Stimulated activated CD4-positive, alpha-beta T cell treated with anti-CD3 and anti-CD28 coated beads, Interleukin-12 subunit alpha, Interleukin-12 subunit beta, amount 100 ng/mL, for 24 hours (primary cell): ENCODE data around the gene SLC15A4.
"Not testable (repeated sequence)": the region's sequence is repeated elsewhere in the genome, so short reads cannot be mapped to it uniquely, and the experiment has no call there.

ENCODE experiments used
- DNase-seq, 2 experiments: peaks; one replicate each; pipeline ENCODE4 v3.0.0-alpha.2; 2020; ENCODE audit warnings: low read depth in 2 of 2

SLC15A4 gene

DNA sequence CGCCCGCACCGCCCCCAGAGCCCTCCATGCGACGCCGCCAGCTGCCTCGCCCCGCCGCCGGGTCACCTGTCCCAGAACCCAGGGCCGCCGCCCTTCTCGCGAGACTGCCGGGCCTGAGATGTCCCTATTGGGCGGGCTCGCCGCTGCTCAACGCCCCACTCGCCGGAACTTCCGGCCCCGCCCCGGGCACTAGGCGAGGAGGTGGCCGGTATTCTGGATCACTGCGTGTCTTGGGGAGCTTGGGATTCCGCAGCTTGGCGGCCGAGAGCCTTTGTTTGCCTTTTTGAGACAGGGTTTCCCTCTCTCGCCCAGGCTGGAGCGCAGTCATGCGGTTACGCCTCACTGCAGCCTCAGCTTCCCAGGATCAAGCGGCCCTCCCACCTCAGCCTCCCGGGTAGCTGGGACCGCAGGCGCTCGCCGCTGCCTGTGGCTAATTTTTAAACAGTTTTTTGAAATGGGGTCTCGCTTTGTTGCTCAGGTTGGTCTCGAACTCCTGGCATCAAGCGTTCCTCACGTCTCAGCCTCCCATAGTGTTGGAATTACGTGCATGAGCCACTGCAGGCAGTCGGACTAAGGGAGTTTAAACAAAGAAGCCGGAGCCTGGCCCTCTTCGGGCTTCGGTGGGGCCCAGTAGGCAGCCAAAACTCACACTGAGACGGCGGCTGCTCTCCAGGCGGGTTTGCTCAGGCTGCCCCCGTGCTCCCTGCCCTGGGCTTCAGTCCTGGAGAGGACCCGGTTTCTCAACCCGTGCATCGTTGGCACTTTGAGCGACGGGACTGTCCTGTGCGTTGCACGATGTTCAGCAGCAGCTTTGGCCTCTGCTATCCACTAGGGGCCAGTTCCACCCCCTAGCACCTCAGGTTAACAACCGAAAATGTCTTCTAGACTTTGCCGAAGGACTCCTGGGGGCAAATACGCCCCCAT, at the start of gene SLC15A4:
Gene SLC15A4 (minus strand): TSS at position 43 of the 924 bp plus-strand sequence. CDS start 15 bp downstream, at position 28.
- peak; percentile 88 to 91 for DNase-seq

DNA sequence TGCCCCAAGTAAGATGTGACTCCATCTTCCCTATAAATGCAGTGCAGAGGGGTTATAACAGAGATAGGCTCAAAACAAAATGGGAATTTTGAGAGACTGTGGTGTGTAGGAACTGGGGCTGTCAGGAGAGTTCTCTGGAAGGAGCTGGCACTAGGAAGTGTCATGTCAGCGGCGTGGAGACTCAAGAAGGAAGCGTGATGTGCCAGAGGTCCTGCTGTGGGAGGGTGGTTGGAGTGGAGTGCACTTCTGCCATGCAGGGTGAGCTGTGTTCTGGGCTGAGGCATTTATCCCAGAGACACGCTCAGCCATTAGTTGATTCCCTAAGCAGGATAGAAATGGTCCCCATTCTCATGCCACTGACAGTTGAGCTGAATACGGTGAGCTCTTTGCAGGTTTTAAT, 48.5 kb upstream of the SLC15A4 start:
- no peak for DNase-seq

DNA sequence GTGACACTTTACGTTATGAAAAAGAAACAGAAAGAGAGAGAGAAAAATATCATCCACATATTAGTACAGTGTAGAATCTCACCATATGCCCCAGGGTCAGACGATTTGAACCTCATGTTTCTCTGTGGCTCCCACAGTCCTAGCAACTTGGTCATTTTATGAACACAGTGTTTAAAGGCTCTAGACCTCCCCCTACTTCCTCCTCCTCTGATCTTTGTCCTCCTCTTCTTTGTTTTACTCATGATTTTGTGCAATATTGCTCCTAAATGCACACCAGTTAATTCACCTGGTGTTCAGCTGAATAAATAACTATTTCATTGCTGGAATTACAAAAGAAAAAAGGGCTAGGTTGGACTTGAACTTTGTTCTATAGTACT, 47.7 kb upstream of the SLC15A4 start:
- DNase-seq = no peak

DNA sequence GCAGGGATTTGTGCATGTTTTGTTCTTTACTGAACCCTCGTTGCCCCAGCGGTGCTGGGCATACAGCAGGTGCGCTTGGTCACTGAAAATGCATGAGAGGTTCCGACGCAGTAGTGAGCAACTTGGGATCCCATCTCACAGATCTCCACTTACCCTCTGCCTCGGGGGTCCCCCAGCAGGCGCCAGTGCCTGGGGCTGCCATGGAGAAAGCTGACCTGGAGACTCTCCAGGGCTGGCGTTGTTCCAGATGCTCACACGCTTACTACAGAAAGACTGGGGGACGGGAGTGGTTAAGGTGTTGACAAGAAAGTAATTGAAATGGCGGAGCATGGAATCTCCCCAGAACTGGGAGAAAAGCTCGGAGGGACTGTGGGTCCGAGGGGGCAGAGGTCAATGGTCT, 43.7 kb upstream of the SLC15A4 start:
- no peak for DNase-seq

DNA sequence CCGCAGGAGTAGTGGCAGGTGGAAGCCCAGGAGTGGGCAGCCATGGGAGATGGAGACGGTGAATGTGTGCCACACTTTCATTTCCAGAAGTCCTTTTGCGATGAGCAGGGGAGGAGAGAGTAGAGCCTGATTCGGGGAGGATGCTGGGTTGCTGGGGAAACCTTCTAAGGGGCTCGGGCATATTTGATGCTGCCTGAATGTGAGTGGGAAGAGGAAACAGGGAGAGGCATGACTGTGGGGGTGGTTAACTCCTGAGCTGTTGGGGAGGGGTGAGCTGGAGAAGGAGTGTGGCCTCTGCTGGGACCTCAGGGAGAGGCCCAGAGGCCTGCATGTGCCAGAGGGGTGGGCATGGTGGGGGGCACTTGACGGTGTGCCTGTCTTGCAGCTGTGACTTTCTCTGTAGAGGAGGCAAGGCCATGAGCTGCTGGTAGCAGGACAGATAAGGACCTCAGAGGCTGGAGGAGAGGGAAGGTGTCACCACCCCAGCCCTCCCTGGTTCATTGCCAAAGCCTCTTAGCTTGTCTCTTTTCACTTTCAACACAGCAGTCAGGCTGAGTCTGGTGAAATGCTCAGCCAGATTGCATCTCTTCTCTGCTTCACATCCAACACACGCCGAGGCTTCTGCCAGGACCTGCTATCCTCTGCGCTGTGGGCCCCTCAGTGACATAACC, 40.9 kb upstream of the SLC15A4 start:
- no peak for DNase-seq

DNA sequence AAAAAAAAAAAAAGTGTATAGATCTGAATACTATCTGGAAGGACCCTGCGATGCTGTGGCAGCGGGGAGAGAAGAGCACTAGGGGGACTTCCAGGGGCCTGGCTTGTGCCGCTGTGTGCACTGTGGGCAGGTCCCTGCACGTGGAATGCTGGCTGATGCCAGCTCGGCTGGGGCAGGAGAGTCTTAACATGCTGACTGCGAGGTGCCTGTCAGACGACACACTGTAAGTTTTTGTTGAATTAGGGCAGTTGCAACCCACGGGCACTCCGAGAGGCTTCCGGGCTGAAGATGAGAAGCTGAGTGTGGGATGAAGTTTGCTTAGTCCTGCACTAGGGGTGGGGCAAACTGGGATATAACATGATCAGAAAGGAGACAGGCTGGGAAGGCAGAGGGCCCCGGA, 40.2 kb upstream of the SLC15A4 start:
- DNase-seq = no peak

DNA sequence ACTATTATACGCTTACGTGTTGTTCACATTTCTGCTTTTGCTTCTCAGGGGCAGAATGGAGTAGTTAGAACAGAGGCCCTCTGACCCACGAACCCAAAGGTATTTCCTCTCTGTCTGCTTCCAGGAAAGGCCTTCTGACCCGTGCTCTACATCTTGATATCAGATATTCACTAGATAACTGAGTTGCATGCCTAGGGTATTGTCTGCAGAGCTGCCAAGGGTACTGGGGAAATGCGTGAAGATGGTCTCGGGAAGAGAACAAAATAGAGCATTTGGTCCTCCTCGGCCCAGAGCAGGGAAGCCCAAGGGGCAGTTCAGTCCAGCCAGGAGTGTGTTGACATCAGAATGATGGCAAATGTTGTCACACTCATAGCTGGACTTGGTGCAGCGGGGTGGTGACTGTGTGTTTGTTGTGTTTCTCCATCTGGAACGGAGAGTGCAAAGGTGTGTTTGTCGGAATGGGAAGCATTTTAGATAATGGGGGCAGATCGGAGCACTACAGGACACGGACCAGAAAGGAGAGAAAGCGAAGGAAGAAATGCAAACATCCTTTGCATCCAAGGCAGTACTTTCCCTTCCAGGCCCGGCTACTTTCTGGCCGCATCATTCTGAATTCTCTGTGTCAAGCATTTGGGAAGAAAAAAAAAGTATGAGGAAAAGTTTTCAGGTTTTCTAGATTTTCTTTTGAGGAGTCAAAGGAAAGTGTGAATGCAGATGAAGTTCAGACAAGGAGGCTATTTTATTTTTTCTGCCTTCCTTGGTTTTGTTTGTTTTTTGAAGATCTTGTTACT, 37.7 kb upstream of the SLC15A4 start:
- DNase-seq = no peak

DNA sequence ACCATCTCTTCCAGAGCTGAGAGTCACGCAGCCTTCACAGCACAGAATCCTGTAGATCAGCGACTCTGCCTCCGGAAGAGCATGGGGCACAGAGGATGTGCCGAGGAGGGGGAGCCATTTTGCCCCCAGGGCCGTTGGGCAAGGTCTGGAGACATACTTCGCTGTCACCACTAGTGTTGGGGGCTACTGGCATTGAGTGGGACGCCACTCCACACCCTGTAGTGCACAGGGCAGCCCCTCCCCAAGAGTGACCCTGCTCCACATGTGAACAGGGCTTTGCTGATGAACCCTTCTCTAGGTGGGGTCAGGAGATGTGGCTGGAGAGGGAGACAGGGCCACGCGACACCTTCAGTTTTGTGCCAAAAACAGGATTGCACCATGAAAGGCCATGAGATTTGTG, 35.6 kb upstream of the SLC15A4 start:
- DNase-seq = no peak

DNA sequence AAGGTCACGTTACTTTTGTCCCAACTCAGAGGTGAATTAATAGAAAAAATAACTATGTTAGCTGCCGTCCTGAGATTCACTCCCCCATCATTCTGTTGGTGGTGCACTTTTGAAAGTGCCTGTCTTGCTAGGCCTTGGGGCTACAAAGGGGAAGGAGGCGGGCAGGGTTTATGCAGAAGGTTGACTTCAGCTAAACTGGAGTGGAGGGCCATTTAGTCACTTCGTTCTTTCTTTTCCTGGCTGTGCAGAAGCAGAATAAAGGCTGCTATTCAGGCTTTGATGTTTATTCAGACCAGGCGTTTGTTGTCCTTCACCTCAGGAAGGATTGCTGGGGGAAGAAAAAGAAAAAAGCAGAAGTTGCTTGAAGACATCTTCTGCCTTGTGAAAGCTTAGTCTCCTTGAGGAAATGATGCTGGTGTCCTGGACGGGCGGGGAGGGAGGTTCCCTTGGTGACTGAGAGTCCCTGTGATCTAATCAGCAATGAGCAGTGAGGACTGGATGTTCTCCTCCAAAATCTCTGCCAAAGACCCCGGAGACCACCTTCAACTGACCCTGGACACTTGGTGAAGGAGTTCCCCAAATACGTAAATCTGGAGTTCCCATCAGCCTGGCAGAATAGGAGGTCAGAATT, 33.5 kb upstream of the SLC15A4 start:
- no peak for DNase-seq

DNA sequence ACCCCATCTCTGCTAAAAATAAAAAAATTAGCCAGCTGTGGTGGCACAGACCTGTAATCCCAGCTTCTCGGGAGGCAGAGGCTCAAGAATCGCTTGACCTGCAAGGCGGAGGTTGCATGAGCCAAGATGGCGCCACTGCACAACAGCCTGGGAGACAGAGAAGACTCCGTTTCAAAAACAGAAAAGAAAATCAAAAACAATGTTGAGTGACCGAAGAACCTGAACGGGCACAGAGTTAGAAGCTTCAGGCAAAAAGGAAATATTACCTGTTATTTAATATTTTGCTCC, 33.0 kb upstream of the SLC15A4 start:
- DNase-seq = no peak

DNA sequence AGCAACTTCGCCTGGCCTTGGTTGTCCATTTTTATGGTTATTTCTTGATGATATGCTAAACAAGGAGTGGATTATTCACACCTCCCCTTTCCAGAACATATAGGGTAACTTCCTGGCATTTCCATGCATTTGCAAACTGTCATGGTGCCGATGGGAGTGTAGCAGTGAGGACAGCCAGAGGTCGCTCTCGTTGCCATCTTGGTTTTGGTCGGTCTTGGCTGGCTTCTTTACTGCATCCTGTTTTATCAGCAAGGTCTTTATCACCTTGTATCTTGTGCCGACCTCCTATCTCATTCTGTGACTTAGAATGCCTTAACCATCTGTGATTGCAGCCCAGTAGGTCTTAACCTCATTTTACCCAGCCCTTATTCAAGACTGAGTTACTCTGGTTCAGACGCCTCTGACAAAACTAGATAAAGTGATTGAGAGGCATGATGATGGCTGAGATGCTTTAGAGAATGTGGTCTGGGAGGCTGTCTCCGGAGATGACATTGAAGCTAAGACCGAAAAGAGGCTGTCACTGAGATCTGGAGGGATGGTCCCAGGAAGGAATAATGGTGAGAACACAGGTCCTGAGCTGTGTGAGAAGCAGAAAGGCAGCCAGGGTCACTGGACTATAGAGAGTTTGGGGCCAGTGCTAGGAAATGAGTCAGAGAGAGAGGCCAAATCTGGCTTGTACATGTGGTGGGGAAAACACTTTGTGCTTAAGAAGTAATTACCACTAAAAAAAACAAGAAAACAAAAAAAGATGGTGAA, 32.5 kb upstream of the SLC15A4 start:
- DNase-seq = no peak

DNA sequence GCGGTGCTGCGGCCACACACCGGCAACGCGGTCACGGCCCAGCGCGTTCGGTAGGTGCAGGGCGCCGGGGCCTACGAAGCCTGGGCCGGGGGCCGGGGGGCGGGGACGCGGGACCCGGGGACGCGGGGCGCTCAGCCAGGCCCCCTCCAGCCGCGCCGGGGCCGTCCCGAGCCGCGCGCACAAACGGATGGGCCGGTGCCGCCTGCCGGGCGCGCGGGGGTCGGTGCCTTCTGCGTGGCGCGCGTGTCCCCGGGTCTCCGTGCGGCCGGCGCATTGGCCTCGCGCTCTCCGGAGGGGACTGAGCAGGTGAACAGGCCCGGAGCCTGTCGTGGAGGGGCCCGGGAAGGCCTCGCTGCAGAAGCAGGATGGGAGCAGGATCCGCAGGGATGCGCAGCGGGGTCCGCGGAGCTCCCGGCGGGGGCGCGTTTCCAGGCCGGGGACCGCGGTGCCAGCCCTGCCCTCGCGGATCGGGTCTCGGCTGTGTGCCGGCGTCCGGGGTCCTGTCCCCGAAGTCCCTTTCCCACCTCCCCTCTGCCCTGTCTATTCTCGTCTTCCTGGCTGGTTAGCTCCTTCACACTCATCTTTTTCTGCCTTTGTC, 29.9 kb upstream of the SLC15A4 start:
- DNase-seq = no peak

DNA sequence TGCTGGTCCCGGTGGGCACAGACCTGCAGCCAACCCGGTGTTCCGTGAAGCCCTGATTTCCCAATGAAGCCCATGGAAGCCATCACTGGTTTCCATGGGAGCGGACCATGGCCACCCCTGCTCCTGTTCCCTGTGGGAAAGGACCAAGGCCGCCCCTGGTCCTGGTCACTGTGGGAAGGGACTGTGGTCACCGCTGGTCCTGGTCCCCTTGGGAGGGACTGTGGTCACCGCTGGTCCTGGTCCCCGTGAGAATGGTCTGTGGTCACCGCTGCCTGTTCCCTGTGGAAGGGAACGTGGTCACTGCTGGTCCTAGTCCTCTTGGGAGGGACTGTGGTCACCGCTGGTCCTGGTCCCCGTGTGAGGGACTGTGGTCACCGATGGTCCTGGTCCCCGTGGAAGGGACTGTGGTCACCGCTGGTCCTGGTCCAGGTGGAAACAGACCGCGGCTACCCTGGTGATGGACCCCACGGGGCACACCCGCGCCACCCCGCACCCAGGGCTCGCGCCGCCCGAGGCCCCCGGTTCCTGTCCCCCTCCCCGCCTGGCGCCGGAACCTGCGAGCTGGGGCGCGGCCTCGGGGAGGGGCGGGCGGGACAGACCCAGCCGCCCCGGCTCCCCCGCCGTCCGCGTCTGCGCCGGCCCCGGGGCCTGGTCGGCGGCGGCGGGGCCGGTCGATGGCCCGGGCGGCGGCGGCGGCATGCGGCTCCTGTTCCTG, 29.3 kb upstream of the SLC15A4 start, which contains the start of gene GLT1D1:
Gene GLT1D1 (plus strand): TSS at position 594 of the 715 bp plus-strand sequence. CDS start 104 bp downstream, at position 698.
- no peak for DNase-seq

DNA sequence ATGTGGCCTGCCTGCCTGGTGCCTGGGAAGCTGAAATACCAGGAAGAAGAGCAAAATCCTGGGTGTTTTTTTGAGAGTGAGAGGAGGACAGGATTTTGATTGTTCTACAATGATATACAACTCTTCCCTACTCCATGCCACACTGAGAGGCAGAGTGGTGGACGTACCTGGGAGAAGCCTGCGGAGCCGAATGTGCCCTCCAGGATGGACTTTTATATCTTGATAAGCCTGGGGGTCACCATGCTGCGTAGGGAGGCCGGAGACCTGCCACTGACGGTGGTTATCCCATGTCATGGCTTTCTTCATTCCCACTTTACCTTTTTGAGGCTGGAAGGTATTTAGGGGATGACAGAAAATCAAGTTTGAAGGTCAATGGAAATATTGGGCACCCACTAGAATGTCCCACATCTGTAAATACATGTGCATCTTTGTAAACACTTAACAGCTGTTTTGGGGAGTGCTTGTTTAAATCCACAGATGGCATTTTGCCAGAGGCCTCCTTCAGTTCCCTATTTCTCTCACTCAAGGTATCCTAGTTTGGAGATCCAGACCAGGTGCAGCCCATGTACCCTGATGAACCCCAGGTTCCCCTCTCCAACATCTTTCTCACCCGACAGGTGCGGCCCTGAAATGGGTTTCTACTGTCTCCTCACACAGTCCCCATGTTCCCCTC, 28.4 kb upstream of the SLC15A4 start:
- DNase-seq = no peak

DNA sequence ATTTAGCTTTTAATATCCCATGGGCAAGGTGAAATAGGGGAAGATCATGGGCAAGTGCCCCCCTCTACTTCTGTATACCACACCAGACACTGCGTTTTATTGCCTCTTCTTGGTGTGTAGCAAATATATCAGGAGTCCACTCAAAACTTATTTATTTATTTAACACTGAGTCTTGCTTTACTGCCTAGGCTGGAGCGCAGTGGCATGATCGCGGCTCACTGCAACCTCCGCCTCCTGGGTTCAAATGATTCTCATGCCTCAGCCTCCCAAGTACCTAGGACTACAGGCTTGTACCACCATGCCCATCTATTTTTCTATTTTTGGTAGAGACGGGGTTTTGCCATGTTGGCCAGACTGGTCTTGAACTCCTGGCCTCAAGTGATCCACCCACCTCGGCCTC, 27.7 kb upstream of the SLC15A4 start:
- not testable (repeated sequence) for DNase-seq

DNA sequence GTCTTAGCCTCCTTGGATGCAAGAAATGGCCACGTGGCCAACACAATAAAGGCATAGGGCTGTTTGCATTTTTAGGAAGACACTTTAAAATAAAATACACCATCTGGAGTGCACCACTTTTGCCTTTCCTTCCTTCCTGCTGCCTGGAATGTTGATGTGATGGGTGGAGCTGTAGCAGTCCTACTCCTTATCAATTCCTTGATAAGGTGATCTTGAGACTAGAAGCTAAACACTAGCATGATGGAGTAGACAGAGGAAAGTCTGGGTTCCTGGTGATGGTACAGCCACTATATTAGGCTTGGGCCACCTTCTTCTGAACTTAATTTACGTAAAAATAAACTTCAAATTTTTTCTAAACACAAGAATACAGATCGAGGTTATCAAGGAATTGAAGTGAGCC, 26.6 kb upstream of the SLC15A4 start:
- DNase-seq = no peak

DNA sequence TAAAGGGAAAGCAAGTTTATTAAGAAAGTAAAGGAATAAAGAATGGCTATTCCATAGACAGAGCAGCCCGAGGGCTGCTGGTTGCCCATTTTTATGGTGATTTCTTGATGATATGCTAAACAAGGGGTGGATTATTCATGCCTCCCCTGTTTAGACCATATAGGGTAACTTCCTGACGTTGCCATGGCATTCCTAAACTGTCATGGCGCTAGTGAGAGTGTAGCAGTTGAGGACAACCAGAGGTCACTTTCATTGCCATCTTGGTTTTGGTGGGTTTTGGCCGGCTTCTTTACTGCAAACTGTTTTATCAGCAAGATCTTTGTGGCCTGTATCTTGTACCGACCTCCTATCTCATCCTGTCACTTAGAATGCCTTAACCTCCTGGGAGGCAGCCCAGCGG, 26.0 kb upstream of the SLC15A4 start:
- DNase-seq = not testable (repeated sequence)

DNA sequence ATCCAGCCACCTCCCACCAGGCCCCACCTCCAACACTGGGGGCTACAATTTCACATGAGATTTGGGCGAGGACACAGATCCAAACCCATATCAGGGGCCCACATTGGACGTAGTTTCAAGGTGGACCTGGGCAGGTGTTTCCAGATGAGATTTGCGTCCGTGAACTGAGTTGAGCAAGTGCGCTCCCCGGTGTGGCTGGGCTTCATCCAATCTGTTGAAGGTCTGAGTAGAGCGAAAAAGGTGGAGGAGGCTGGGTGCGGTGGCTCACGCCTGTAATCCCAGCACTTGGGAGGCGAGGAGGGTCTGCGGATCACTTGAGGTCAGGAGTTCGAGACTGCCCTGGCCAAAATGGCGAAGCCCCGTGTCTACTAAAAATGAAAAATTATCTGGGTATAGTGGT, 24.6 kb upstream of the SLC15A4 start:
- no peak for DNase-seq

DNA sequence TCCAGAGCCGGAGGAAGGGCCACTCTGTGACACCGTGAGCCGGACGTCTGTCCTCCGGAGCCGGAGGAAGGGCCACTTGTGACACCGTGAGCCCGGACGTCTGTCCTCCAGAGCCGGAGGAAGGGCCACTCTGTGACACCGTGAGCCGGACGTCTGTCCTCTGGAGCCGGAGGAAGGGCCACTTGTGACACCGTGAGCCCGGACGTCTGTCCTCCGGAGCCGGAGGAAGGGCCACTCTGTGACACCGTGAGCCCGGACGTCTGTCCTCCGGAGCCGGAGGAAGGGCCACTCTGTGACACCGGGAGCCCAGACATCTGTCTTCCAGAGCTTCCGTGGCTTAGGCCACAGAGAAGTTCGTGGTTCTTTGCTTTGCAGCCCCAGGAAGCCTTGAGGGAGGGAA, 22.9 kb upstream of the SLC15A4 start:
- DNase-seq = not testable (repeated sequence)
